Measurements from ENCODE around the gene C1orf53.

Gene C1orf53

DNA sequence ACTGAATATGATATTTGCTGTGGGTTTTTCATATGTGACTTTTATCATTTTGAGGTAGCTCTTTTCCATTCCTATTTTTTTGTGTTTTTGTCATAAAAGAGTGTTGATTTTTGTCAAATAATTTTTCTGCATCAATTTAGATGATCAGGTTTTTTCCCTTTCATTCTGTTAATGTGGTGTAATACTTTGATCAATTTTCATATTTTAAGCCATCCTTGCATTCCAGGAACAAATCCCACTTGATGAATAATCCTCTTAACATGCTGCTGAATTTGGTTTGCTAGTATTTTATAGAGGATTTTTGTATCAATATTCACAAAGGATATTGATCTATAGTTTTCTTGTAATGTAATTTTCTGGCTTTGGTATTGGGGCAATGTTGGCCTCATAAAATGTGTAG, 25.5 kb upstream of the C1orf53 start:
- TF ChIP-seq POLR2AphosphoS5 (IDR thresholded peaks at IDR 0.05; ENCODE audit: low read depth, low read length) (no peak), SIN3A (IDR thresholded peaks at IDR 0.05; ENCODE audit: borderline replicate concordance, insufficient read depth, low read length) (no peak), REST (IDR thresholded peaks at IDR 0.05; ENCODE audit: insufficient read depth in 1 of 2, low read depth in 2 of 2, low read length in 2 of 2) (no peak), FOXP2 (optimal IDR thresholded peaks at IDR 0.05; ENCODE audit: borderline replicate concordance, extremely low read depth, extremely low read length, insufficient read depth) (no peak), TAF1 (IDR thresholded peaks at IDR 0.05; ENCODE audit: borderline replicate concordance, insufficient read depth, low read length) (no peak)

DNA sequence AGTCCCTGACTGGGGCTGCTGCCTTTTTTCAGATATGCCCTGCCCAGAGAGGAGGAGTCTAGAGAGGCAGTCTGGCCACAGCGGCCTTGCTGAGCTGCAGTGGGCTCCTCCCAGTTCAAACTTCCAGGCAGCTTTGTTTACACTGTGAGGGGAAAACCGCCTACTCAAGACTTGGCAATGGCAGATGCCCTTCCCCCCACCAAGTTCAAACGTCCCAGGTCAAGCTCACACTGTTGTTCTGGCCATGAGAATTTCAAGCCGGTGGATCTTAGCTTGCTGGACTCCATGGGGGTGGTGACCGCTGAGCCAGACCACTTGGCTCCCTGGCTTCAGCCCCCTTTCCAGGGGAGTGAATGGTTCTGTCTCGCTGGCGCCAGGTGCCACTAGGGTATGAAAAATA, 18.3 kb upstream of the C1orf53 start:
- no peak for TF ChIP-seq REST (IDR thresholded peaks at IDR 0.05; ENCODE audit: insufficient read depth in 1 of 2, low read depth in 2 of 2, low read length in 2 of 2)
- TF ChIP-seq FOXP2 (optimal IDR thresholded peaks at IDR 0.05; ENCODE audit: borderline replicate concordance, extremely low read depth, extremely low read length, insufficient read depth): no peak
- TF ChIP-seq SIN3A (IDR thresholded peaks at IDR 0.05; ENCODE audit: borderline replicate concordance, insufficient read depth, low read length): no peak
- TF ChIP-seq POLR2AphosphoS5 (IDR thresholded peaks at IDR 0.05; ENCODE audit: low read depth, low read length): no peak
- TF ChIP-seq TAF1 (IDR thresholded peaks at IDR 0.05; ENCODE audit: borderline replicate concordance, insufficient read depth, low read length): no peak

GRCh38 chr1:197890936-197891335, 11.5 kb upstream of the C1orf53 start:
- TF ChIP-seq FOXP2 (optimal IDR thresholded peaks at IDR 0.05; ENCODE audit: borderline replicate concordance, extremely low read depth, extremely low read length, insufficient read depth): no peak
- no peak for TF ChIP-seq REST (IDR thresholded peaks at IDR 0.05; ENCODE audit: insufficient read depth in 1 of 2, low read depth in 2 of 2, low read length in 2 of 2)
- no peak for TF ChIP-seq SIN3A (IDR thresholded peaks at IDR 0.05; ENCODE audit: borderline replicate concordance, insufficient read depth, low read length)
- no peak for TF ChIP-seq TAF1 (IDR thresholded peaks at IDR 0.05; ENCODE audit: borderline replicate concordance, insufficient read depth, low read length)
- TF ChIP-seq POLR2AphosphoS5 (IDR thresholded peaks at IDR 0.05; ENCODE audit: low read depth, low read length): no peak

GRCh38 chr1:197892684-197893083, 9.7 kb upstream of the C1orf53 start:
- TF ChIP-seq REST (IDR thresholded peaks at IDR 0.05; ENCODE audit: insufficient read depth in 1 of 2, low read depth in 2 of 2, low read length in 2 of 2) (no peak), TAF1 (IDR thresholded peaks at IDR 0.05; ENCODE audit: borderline replicate concordance, insufficient read depth, low read length) (no peak), FOXP2 (optimal IDR thresholded peaks at IDR 0.05; ENCODE audit: borderline replicate concordance, extremely low read depth, extremely low read length, insufficient read depth) (no peak), POLR2AphosphoS5 (IDR thresholded peaks at IDR 0.05; ENCODE audit: low read depth, low read length) (no peak), SIN3A (IDR thresholded peaks at IDR 0.05; ENCODE audit: borderline replicate concordance, insufficient read depth, low read length) (no peak)

DNA sequence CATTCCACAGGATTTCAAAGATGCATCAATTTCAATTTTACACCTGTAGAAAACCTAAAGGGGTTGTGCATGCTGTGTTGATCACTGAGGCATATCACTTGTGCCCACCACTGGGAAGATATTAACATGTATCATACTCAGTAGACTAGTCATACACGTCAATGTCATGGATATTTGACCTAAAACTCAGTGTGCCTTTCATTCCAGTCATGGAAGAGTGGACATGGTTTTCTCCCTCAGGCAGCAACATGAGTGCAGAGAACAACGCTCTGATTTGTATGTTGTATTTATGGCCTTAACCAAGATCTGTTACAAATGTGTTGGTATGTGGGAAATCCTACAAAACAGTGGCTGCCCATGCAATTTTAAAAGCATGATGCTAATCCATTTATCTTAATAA, 6.1 kb upstream of the C1orf53 start:
- TF ChIP-seq SIN3A (IDR thresholded peaks at IDR 0.05; ENCODE audit: borderline replicate concordance, insufficient read depth, low read length): no peak
- no peak for TF ChIP-seq POLR2AphosphoS5 (IDR thresholded peaks at IDR 0.05; ENCODE audit: low read depth, low read length)
- TF ChIP-seq TAF1 (IDR thresholded peaks at IDR 0.05; ENCODE audit: borderline replicate concordance, insufficient read depth, low read length): no peak
- TF ChIP-seq REST (IDR thresholded peaks at IDR 0.05; ENCODE audit: insufficient read depth in 1 of 2, low read depth in 2 of 2, low read length in 2 of 2): no peak
- no peak for TF ChIP-seq FOXP2 (optimal IDR thresholded peaks at IDR 0.05; ENCODE audit: borderline replicate concordance, extremely low read depth, extremely low read length, insufficient read depth)
